ENCODE measurements around the gene VPS37C. TPM values are rescaled to one million over a fixed set of nuclear protein-coding genes. Genes with fewer than 3 reads are reported as not detected.

VPS37C gene
- 5.5 and 7.6 TPM in 2 replicates for total RNA-seq

DNA sequence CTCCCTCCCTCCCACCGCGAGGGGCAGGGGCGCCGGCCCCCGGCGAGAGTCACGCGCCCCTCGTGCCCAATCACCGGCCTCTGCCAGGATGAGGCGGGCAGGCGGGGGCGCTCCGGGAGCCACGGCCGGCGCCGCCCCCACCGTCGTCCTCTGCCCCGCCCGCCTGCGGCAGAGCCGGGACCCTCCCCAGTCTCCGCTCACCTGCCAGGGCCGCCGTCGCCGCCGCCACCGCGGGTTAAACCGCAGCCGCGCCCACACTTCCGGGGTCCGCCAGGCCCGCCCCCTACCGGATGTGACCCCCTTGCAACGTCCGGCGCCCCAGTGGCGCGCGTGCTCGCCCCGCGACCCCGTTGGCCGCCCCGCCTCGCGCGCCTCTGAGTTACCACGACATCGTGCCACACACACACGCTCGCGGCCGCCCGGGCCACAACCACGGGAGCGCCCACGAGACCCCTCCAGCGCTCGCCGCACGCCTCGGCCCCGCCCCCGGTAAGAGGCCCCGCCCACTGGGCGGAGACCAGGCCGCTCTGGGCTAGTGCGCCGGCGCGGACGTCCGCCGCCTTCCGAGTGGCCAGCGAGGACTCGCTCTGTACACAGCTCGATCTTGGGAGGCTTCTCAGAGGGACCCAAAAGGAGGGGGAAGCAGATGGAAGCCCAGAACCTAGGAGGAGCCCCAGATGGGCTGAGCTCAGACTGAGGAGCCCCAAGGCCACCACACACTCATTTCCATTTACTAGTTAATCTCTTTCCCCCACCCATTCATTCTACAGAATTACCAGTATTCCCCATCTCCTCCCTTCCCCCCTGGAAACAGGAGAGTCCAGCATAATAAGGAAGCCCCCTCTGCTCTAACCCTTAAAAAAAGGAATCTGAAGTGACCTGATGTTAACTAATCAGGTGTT is at the start of gene VPS37C:
Gene VPS37C (minus strand): TSS at position 237 of the 902 bp plus-strand sequence. CDS start 22,597 bp downstream, outside the sequence.

DNA sequence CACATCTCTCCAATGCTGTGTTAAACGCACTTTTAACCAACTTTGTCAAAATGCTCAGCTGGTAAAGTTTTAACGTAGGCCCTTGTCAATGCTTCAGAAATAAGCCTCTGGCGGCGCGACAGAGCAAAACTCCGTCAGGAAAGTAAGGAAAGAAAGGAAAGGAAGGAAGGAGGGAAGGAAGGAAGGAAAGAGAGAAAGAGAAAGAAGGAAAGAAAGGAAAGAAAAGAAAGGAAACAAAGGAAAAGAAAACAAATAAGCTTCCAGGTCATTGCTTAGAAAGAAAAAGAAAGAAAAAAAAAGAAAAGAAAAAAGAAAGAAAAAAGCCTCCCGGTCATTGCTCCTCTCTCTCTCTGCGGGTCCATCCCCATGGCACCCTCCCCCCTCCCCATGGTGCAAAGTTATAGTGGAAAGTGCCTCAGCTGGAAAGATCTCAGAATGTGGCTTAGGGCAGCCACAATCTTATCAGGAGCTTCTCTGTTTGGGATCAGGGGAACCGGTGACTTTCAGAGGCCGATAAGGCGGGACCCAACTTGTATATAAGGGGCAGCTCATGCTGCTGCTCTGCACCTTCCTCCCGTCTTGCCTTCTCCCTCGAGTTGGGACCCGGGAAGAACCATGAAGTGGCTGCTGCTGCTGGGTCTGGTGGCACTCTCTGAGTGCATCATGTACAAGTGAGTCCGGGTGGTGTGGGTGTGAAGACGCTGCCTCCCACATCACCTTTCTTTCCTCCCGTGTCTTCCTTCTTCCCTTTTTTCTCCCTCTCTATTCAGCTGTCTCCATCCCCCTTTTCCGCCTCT is 41.9 kb upstream of the VPS37C start, which contains the start of gene PGA3:
Gene PGA3 (plus strand): TSS at position 566 of the 797 bp plus-strand sequence. CDS start 50 bp downstream, at position 616.

Other genes with a start within 250 kb of the VPS37C start
- 17.8 and 21.1 TPM in 2 replicates for gene TMEM109, start 247.3 kb downstream of the VPS37C start, total RNA-seq
- 23.9 and 28.6 TPM in 2 replicates for gene TMEM132A, start 237.0 kb downstream of the VPS37C start, total RNA-seq
- gene SLC15A3, start 209.2 kb downstream of the VPS37C start, total RNA-seq: 13.8 and 15.8 TPM in 2 replicates
- not detected in 2 replicates for gene CD6, start 189.7 kb downstream of the VPS37C start, total RNA-seq
- gene CD5, start 58.9 kb downstream of the VPS37C start, total RNA-seq: not detected in 2 replicates
- 0.57 TPM in 1 of 2 replicates, not detected in the other for gene PGA3, start 42.1 kb upstream of the VPS37C start, total RNA-seq
- gene PGA4, start 60.9 kb upstream of the VPS37C start, total RNA-seq: not detected in 2 replicates
- gene PGA5, start 79.7 kb upstream of the VPS37C start, total RNA-seq: not detected in 2 replicates
- 0.85 and 1.7 TPM in 2 replicates for gene VWCE, start 133.9 kb upstream of the VPS37C start, total RNA-seq
- 374 and 408 TPM in 2 replicates for gene DDB1, start 171.7 kb upstream of the VPS37C start, total RNA-seq
- gene TKFC, start 171.8 kb upstream of the VPS37C start, total RNA-seq: 16.0 and 20.1 TPM in 2 replicates
- 89.6 and 101 TPM in 2 replicates for gene CYB561A3, start 200.5 kb upstream of the VPS37C start, total RNA-seq
- gene TMEM138, start 200.9 kb upstream of the VPS37C start, total RNA-seq: 14.8 and 19.7 TPM in 2 replicates
- 8.8 and 9.9 TPM in 2 replicates for gene TMEM216, start 231.2 kb upstream of the VPS37C start, total RNA-seq